GM21529 (cell line): ENCODE measurements around the gene CELSR1.
"Not testable (repeated sequence)": the region's sequence is repeated elsewhere in the genome, so short reads cannot be mapped to it uniquely, and the experiment has no call there.

Experiments used
- ATAC-seq: cut with Tn5 transposase; IDR thresholded peaks from one replicate; pipeline ENCODE4 v1.9.1; 2021; ENCODE audit not compliant: unreplicated experiment

CELSR1 gene

GRCh38 chr22:46515208-46516111, 22.0 kb downstream of the CELSR1 start:
- no peak for ATAC-seq

- no peak for ATAC-seq
These were observed 22.7 kb downstream of the CELSR1 start for GRCh38 chr22:46514592-46515207.

GRCh38 chr22:46513908-46514550, 23.4 kb downstream of the CELSR1 start:
- no peak for ATAC-seq

GRCh38 chr22:46512683-46513082, 24.7 kb downstream of the CELSR1 start:
- ATAC-seq = no peak

GRCh38 chr22:46512039-46512370, 25.4 kb downstream of the CELSR1 start:
- no peak for ATAC-seq

- no peak for ATAC-seq
These were observed 26.0 kb downstream of the CELSR1 start for GRCh38 chr22:46511151-46512038.

GRCh38 chr22:46509416-46510089, 27.9 kb downstream of the CELSR1 start:
- ATAC-seq = no peak

GRCh38 chr22:46508491-46508999, 28.9 kb downstream of the CELSR1 start:
- ATAC-seq = no peak

- no peak for ATAC-seq
These were observed 29.7 kb downstream of the CELSR1 start for GRCh38 chr22:46507451-46508425.

GRCh38 chr22:46504584-46504983, 32.8 kb downstream of the CELSR1 start:
- no peak for ATAC-seq

- ATAC-seq = no peak
These were observed 34.8 kb downstream of the CELSR1 start for GRCh38 chr22:46502440-46503175.

GRCh38 chr22:46501701-46502100, 35.7 kb downstream of the CELSR1 start:
- ATAC-seq = no peak

GRCh38 chr22:46501265-46501664, 36.2 kb downstream of the CELSR1 start:
- not testable (repeated sequence) for ATAC-seq

GRCh38 chr22:46500201-46500600, 37.2 kb downstream of the CELSR1 start:
- ATAC-seq = no peak

GRCh38 chr22:46499805-46500189, 37.6 kb downstream of the CELSR1 start:
- ATAC-seq = no peak

- ATAC-seq = no peak
These were observed 45.5 kb downstream of the CELSR1 start for GRCh38 chr22:46491946-46492345.

- no peak for ATAC-seq
These were observed 46.9 kb downstream of the CELSR1 start for GRCh38 chr22:46490538-46490937.

GRCh38 chr22:46486996-46487717, 50.3 kb downstream of the CELSR1 start:
- no peak for ATAC-seq
